T-helper 1 cell treated with Interleukin-12 subunit alpha and Interleukin-12 subunit beta and Interleukin-4 antibody, amounts not matched to agents 30 μg/mL and 1 μg/mL, for 36 hours (primary cell): ENCODE measurements around the gene TOX4.

ENCODE experiments used
- H3K27ac Mint-ChIP-seq: one replicate; pipeline ENCODE4 v1.8.0; 2021; ENCODE audit warnings: mild to moderate bottlenecking, mixed read lengths
- H3K27me3 Mint-ChIP-seq: one replicate; pipeline ENCODE4 v1.8.0; 2021; ENCODE audit warnings: low read depth, mixed read lengths
- H3K36me3 Mint-ChIP-seq: one replicate; pipeline ENCODE4 v1.8.0; 2021; ENCODE audit warnings: low read depth, mixed read lengths
- H3K4me1 Mint-ChIP-seq: one replicate; pipeline ENCODE4 v1.8.0; 2021; ENCODE audit warnings: low read depth, mixed read lengths
- H3K4me3 Mint-ChIP-seq: one replicate; pipeline ENCODE4 v1.8.0; 2021; ENCODE audit warnings: mild to moderate bottlenecking, moderate library complexity, mixed read lengths
- H3K9me3 Mint-ChIP-seq: one replicate; pipeline ENCODE4 v1.8.0; 2021; ENCODE audit warnings: mixed read lengths

The TOX4 gene

GRCh38 chr14:21476523-21476924 lies 471 bp upstream of the TOX4 start:
- Mint-ChIP-seq H3K36me3 (peaks cover 18% of the 10 kb centered on the region), H3K4me1 (peaks cover 23% of the 10 kb centered on the region), H3K4me3 (peak overlapping the region; percentile 99), H3K27me3 (no peaks in the 10 kb centered on the region), H3K27ac (peak overlapping the region; percentile 99), H3K9me3 (no peaks in the 10 kb centered on the region)

GRCh38 chr14:21486640-21487087 lies 9.7 kb downstream of the TOX4 start:
- Mint-ChIP-seq H3K4me3 (no peak overlapping the region), H3K4me1 (no peaks in the 10 kb centered on the region), H3K27me3 (no peaks in the 10 kb centered on the region), H3K9me3 (no peaks in the 10 kb centered on the region), H3K27ac (no peak overlapping the region), H3K36me3 (peaks cover 22% of the 10 kb centered on the region)

- no peaks in the 10 kb centered on the region for H3K9me3 Mint-ChIP-seq
- H3K4me3 Mint-ChIP-seq = no peak overlapping the region
- H3K4me1 Mint-ChIP-seq = peaks cover 17% of the 10 kb centered on the region
- no peak overlapping the region for H3K27ac Mint-ChIP-seq
- H3K36me3 Mint-ChIP-seq = peaks cover 58% of the 10 kb centered on the region
- H3K27me3 Mint-ChIP-seq = no peaks in the 10 kb centered on the region
Measured at GRCh38 chr14:21494902-21495762, 18.1 kb downstream of the TOX4 start.

- Mint-ChIP-seq H3K4me1 (peaks cover 24% of the 10 kb centered on the region), H3K9me3 (no peaks in the 10 kb centered on the region), H3K36me3 (peaks cover 62% of the 10 kb centered on the region), H3K4me3 (no peak overlapping the region), H3K27ac (no peak overlapping the region), H3K27me3 (no peaks in the 10 kb centered on the region)
Measured at GRCh38 chr14:21496453-21496852, 19.5 kb downstream of the TOX4 start.

DNA sequence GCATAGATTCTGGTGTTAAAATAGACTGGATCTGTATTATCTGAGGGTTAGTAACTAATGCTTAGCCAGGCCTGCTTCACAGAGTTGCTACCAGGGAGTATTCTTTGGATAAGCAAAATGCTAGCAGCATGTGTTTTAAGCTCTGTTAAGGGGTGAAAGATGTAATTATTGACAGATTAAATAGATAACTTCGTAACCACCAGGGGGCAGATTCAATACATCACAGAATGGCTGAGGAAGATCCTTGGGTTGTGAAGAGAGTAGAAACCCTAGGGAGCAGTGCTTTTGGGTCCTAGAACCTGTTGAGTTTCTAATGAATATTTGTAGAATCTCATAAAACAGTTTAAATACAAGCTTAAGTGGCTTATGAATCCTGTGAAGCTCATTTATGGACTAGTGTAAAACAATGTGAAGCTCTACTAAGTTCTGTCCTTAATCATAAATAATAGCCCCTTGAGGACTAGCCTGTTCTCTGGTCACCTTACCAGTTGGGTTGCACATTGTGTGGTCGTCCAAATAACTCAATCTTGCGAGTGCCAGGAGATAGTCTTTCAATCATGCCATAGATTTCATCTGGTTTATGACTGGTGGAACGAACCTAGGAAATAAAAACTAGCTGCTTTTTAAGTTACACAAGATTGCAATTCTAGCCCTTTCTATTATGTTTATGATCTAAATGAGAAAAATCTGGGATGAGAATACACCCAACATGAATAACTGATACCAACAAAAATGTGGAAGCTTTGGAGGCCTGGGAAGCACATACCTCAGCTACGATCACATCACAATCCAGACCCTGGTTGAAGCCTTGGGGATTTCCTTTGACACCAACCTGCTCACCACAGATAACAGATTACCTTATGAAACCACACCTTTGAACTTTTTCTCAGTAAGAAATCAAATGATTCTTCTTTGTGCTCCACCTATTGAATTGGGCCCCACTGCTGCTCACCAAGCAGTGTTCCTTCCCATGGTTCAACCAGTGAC lies 21.8 kb downstream of the TOX4 start:
- Mint-ChIP-seq H3K36me3 (peaks cover 66% of the 10 kb centered on the region), H3K27me3 (no peaks in the 10 kb centered on the region), H3K27ac (peak overlapping the region; percentile 66), H3K9me3 (no peaks in the 10 kb centered on the region), H3K4me1 (peaks cover 29% of the 10 kb centered on the region), H3K4me3 (peak overlapping the region; percentile 11)

DNA sequence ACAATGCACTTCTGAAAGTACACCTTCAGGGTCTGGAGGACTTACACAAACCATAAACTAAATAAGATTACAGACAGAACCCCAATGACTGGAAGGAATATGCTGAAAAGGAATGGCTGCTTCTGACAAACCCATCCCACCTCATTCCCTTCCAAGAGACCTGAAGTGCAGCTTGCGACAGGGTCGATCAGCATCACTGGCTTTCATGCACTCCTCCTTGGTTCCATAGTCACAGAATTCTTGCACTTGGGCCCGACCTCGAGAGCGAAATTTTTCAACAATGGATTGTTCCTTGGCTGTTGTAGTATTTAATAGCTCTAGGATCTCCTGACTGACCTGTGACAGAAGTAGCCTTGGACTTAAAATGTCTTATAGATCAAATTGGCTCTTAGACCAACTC lies 24.6 kb downstream of the TOX4 start:
- Mint-ChIP-seq H3K4me1 (peaks cover 37% of the 10 kb centered on the region), H3K27me3 (no peaks in the 10 kb centered on the region), H3K4me3 (no peak overlapping the region), H3K27ac (no peak overlapping the region), H3K9me3 (no peaks in the 10 kb centered on the region), H3K36me3 (peaks cover 65% of the 10 kb centered on the region)

GRCh38 chr14:21503376-21503775 lies 26.4 kb downstream of the TOX4 start:
- Mint-ChIP-seq H3K9me3 (no peaks in the 10 kb centered on the region), H3K36me3 (peaks cover 58% of the 10 kb centered on the region), H3K4me3 (no peak overlapping the region), H3K4me1 (peaks cover 48% of the 10 kb centered on the region), H3K27ac (peak overlapping the region; percentile 41), H3K27me3 (no peaks in the 10 kb centered on the region)

- Mint-ChIP-seq H3K36me3 (peaks cover 48% of the 10 kb centered on the region), H3K27me3 (no peaks in the 10 kb centered on the region), H3K27ac (peak overlapping the region; percentile 85), H3K9me3 (no peaks in the 10 kb centered on the region), H3K4me3 (peak overlapping the region; percentile 61), H3K4me1 (peaks cover 40% of the 10 kb centered on the region)
Measured at GRCh38 chr14:21505012-21505553, 28.1 kb downstream of the TOX4 start.

DNA sequence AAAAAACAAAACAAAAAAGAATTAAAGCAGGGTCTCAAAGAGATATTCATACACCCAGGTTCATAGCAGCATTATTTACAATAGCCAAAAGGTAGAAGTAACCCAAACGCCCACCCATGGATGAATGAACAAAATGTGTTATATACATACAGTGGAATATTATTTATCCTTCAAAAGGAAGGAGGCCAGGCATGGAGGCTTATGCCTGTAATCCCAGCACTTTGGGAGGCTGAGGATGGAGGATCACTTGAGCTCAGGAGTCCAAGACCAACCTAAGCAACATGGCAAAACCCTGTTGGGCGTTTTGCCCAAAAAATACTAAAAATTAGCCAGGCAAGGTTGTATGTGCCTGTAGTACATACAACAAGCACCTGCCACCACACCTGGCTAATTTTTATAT lies 29.6 kb downstream of the TOX4 start:
- Mint-ChIP-seq H3K4me1 (peaks cover 39% of the 10 kb centered on the region), H3K27ac (no peak overlapping the region), H3K9me3 (no peaks in the 10 kb centered on the region), H3K4me3 (no peak overlapping the region), H3K27me3 (no peaks in the 10 kb centered on the region), H3K36me3 (peaks cover 41% of the 10 kb centered on the region)

DNA sequence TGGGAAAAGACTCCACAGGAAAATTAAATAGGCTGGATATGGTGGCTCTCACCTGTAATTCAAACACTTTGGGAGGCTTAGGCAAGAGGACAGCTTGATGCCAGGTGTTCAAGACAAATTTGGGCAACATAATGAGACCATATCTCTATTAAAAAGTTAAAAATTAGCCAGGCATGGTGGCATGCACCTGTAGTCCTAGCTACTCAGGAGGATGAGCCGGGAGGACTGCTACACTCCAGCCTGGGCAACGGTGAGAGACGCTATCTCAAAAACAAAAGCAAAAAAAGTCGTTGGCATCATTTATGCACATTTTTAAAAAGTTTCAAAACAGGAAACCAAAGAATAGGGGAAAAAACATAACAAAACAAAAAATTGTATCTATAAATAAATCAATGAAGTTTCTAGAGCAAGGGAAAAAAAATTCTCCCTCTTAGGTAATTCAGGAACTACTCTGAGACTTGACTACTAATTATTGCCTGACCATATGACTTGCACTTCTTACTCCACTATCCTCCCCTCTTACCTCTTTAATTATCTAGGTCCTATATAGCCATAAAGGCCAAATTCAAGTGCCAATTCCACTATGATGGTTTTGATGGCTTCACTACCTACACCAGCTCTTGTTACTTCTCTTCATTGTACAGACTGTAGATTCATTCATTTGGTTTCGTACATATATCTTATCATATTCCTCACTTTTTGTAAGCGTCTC lies 32.6 kb downstream of the TOX4 start:
- H3K4me1 Mint-ChIP-seq = peaks cover 36% of the 10 kb centered on the region
- peak overlapping the region; percentile 97 for H3K27ac Mint-ChIP-seq
- H3K27me3 Mint-ChIP-seq = peaks cover 6% of the 10 kb centered on the region
- no peaks in the 10 kb centered on the region for H3K9me3 Mint-ChIP-seq
- H3K36me3 Mint-ChIP-seq = peaks cover 23% of the 10 kb centered on the region
- H3K4me3 Mint-ChIP-seq = peak overlapping the region; percentile 89

- peaks cover 15% of the 10 kb centered on the region for H3K36me3 Mint-ChIP-seq
- peak within 1 kb of the TSS; percentile 89 for H3K4me3 Mint-ChIP-seq
- peaks cover 6% of the 10 kb centered on the region for H3K27me3 Mint-ChIP-seq
- peaks cover 28% of the 10 kb centered on the region for H3K4me1 Mint-ChIP-seq
- peak within 1 kb of the TSS; percentile 97 for H3K27ac Mint-ChIP-seq
- no peaks in the 10 kb centered on the region for H3K9me3 Mint-ChIP-seq
Measured at GRCh38 chr14:21510735-21511657, 34.0 kb downstream of the TOX4 start, which contains the start of gene METTL3. Gene METTL3 (minus strand): TSS chr14:21511340. CDS start chr14:21511223, 117 bp downstream.

DNA sequence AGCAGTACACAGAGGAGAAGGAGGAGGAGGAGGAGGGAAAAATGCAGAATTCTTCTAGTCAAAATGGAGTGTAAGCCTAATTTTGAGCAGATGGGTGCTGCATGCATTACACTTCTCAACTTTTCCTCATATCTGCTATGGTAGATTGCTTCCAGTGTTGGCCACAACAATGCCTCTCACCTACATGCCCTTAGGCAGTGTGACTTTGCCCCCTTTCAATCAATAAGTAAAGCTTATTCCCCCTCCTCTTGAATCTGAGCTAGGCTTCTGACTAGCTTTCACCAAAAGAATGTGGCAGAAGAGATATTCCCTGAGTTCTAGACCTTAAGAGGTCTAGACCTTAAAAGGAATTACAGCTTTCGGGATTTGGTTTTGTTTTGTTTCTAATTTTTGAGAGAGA lies 37.3 kb downstream of the TOX4 start:
- H3K36me3 Mint-ChIP-seq = peaks cover 8% of the 10 kb centered on the region
- H3K4me1 Mint-ChIP-seq = peaks cover 15% of the 10 kb centered on the region
- H3K27me3 Mint-ChIP-seq = peaks cover 13% of the 10 kb centered on the region
- no peak overlapping the region for H3K4me3 Mint-ChIP-seq
- H3K9me3 Mint-ChIP-seq = no peaks in the 10 kb centered on the region
- no peak overlapping the region for H3K27ac Mint-ChIP-seq

GRCh38 chr14:21518725-21519124 lies 41.7 kb downstream of the TOX4 start:
- no peak overlapping the region for H3K27ac Mint-ChIP-seq
- peaks cover 2% of the 10 kb centered on the region for H3K4me1 Mint-ChIP-seq
- H3K27me3 Mint-ChIP-seq = peaks cover 7% of the 10 kb centered on the region
- no peaks in the 10 kb centered on the region for H3K9me3 Mint-ChIP-seq
- no peak overlapping the region for H3K4me3 Mint-ChIP-seq
- no peaks in the 10 kb centered on the region for H3K36me3 Mint-ChIP-seq
